ENCODE data around the gene CAPSL.
"Not testable (repeated sequence)": the region's sequence is repeated elsewhere in the genome, so short reads cannot be mapped to it uniquely, and the experiment has no call there.

The CAPSL gene

GRCh38 chr5:35876454-35876853 lies 62.0 kb downstream of the CAPSL start:
- DNase-seq (ENCODE audit: low spot score): no peak

GRCh38 chr5:35870605-35871004 lies 67.8 kb downstream of the CAPSL start:
- DNase-seq (ENCODE audit: low spot score): no peak

GRCh38 chr5:35869685-35870277 lies 68.6 kb downstream of the CAPSL start:
- no peak for DNase-seq (ENCODE audit: low spot score)

GRCh38 chr5:35867998-35868397 lies 70.4 kb downstream of the CAPSL start:
- DNase-seq (ENCODE audit: low spot score): no peak

GRCh38 chr5:35863159-35863558 lies 75.3 kb downstream of the CAPSL start:
- DNase-seq (ENCODE audit: low spot score): no peak

- no peak for DNase-seq (ENCODE audit: low spot score)
Observed at GRCh38 chr5:35862126-35862525, 76.3 kb downstream of the CAPSL start.

- no peak for DNase-seq (ENCODE audit: low spot score)
Observed at GRCh38 chr5:35861718-35862117, 76.7 kb downstream of the CAPSL start.

GRCh38 chr5:35860686-35861085 lies 77.7 kb downstream of the CAPSL start:
- no peak for DNase-seq (ENCODE audit: low spot score)

GRCh38 chr5:35859101-35859661 lies 79.2 kb downstream of the CAPSL start:
- DNase-seq (ENCODE audit: low spot score): peak; percentile 30

- DNase-seq (ENCODE audit: low spot score): peak; percentile 18
Observed at GRCh38 chr5:35857606-35858205, 80.7 kb downstream of the CAPSL start.

GRCh38 chr5:35856765-35857351 lies 81.6 kb downstream of the CAPSL start, which contains the start of gene IL7R:
TSS of gene IL7R (plus strand) at chr5:35856891. CDS start at chr5:35856978, 87 bp downstream.
- no peak for DNase-seq (ENCODE audit: low spot score)

GRCh38 chr5:35856186-35856764 lies 82.1 kb downstream of the CAPSL start:
- not testable (repeated sequence) for DNase-seq (ENCODE audit: low spot score)

GRCh38 chr5:35855187-35855586 lies 83.2 kb downstream of the CAPSL start:
- no peak for DNase-seq (ENCODE audit: low spot score)
